GM18502 (cell line): Measurements from ENCODE around the gene HTR5A.

Source experiments
- ATAC-seq: cut with Tn5 transposase; IDR thresholded peaks from one replicate; pipeline ENCODE4 v1.9.1; 2021; ENCODE audit warnings: mild to moderate bottlenecking; ENCODE audit not compliant: unreplicated experiment, poor library complexity

HTR5A gene

GRCh38 chr7:155132431-155132830 is 62.3 kb downstream of the HTR5A start:
- ATAC-seq: no peak

GRCh38 chr7:155136619-155137243 is 66.6 kb downstream of the HTR5A start:
- ATAC-seq: no peak
